PC-3 (cell line): ENCODE results near the gene ADGRG1.
A peak's percentile ranks its signal among the peaks of the same experiment; 100 is the strongest.

Source experiments
- CTCF ChIP-seq: fragments of 300-600 bp; sonication (generic); conservative IDR thresholded peaks from 2 replicates; pipeline ENCODE4 v1.5.1; 2017; ENCODE audit warnings: antibody characterized with exemption, low read depth, mild to moderate bottlenecking, low read length
- EZH2 ChIP-seq: fragments of 300-600 bp; sonication (generic); IDR thresholded peaks from one replicate; pipeline ENCODE4 v1.6.1; 2017; ENCODE audit warnings: antibody characterized with exemption, mild to moderate bottlenecking, low read length; ENCODE audit not compliant: unreplicated experiment
- EZH2phosphoT487 ChIP-seq: fragments of 300-600 bp; sonication (generic); IDR thresholded peaks from 2 replicates; pipeline ENCODE4 v1.6.1; 2018; ENCODE audit warnings: mild to moderate bottlenecking, antibody characterized with exemption, low read length, borderline replicate concordance

- peak; percentile 61 for TF ChIP-seq CTCF
- no peak for TF ChIP-seq EZH2phosphoT487
- TF ChIP-seq EZH2, result no peak
These were observed 1.1 kb upstream of the ADGRG1 start for GRCh38 chr16:57627184-57627871.
